ENCODE data around the gene DUOX1.

DUOX1 gene

DNA sequence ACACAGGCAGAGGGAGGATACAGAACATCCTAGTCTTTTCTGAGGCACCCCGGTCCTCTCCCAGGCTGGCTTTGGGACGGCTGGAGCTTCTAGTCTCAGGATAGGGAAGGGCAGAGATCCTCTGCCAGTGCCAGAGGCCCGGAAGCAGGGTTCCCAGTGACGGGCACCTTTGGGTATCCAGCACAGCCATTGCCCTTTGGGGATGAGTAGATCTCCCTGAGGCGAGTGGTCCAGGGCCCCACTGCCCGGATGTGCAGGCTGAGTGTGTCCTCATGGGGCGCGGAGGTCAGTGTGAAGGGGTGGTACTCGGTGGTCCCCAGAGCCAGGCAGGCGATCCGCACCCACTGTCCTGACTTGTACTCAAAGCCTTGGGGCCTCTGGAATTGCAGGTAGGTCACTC lies 34.1 kb upstream of the DUOX1 start:
- Histone ChIP-seq H3K9ac (ENCODE audit: low read length) (no peak overlapping the region), H3K36me3 (ENCODE audit: low read length) (no peaks in the 10 kb centered on the region), H4K20me1 (ENCODE audit: low read depth, low read length) (no peaks in the 10 kb centered on the region), H2AFZ (ENCODE audit: low read depth, low read length, severe bottlenecking) (no peak overlapping the region), H3K9me3 (ENCODE audit: insufficient read depth, low read length) (no peaks in the 10 kb centered on the region), H3K4me3 (ENCODE audit: insufficient read depth, low read length, poor library complexity, severe bottlenecking) (no peak overlapping the region), H3K9me2 (replicated peaks; ENCODE audit: insufficient read depth, low read length) (no peaks in the 10 kb centered on the region), H3K27ac (ENCODE audit: low read depth, low read length) (no peak overlapping the region), H3K4me2 (ENCODE audit: low read depth, low read length, poor library complexity, severe bottlenecking) (no peak overlapping the region), H3K27me3 (ENCODE audit: low read length) (no peaks in the 10 kb centered on the region), H3K79me2 (ENCODE audit: insufficient read depth, low read length) (no peaks in the 10 kb centered on the region), H3F3A (ENCODE audit: insufficient read depth) (no peaks in the 10 kb centered on the region)
- TF ChIP-seq, protein P1, sequence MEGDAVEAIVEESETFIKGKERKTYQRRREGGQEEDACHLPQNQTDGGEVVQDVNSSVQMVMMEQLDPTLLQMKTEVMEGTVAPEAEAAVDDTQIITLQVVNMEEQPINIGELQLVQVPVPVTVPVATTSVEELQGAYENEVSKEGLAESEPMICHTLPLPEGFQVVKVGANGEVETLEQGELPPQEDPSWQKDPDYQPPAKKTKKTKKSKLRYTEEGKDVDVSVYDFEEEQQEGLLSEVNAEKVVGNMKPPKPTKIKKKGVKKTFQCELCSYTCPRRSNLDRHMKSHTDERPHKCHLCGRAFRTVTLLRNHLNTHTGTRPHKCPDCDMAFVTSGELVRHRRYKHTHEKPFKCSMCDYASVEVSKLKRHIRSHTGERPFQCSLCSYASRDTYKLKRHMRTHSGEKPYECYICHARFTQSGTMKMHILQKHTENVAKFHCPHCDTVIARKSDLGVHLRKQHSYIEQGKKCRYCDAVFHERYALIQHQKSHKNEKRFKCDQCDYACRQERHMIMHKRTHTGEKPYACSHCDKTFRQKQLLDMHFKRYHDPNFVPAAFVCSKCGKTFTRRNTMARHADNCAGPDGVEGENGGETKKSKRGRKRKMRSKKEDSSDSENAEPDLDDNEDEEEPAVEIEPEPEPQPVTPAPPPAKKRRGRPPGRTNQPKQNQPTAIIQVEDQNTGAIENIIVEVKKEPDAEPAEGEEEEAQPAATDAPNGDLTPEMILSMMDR (IDR thresholded peaks at IDR 0.05; ENCODE audit: insufficient read depth, low read length, poor library complexity, severe bottlenecking), result no peak
- TF ChIP-seq EZH2phosphoT487 (conservative IDR thresholded peaks at IDR 0.05; ENCODE audit: low read length), result no peak

DNA sequence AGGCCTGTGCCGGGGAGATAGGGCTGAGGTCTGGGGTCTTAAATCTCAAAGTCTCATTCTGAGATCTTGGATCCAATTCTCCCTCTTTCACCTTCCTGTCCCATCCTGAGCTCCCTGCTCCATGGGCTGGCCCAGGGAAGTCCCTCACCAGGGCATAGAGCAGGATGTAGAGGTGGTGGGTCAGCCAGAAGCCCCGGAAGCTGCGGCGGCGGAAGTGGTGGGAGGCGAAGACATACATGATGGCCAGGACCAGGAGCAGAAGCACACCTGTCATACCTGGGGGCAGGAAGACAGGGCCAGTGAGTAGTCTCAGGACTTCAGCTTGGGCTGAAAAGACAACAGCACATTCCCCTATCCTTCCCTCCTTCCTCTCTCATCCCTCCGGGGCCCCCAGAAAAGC lies 32.3 kb upstream of the DUOX1 start:
- H3K4me2 ChIP-seq (ENCODE audit: low read depth, low read length, poor library complexity, severe bottlenecking), result no peak overlapping the region
- H3K36me3 ChIP-seq (ENCODE audit: low read length), result no peaks in the 10 kb centered on the region
- no peaks in the 10 kb centered on the region for H3K9me2 ChIP-seq (replicated peaks; ENCODE audit: insufficient read depth, low read length)
- no peak overlapping the region for H3K9ac ChIP-seq (ENCODE audit: low read length)
- no peaks in the 10 kb centered on the region for H3K27me3 ChIP-seq (ENCODE audit: low read length)
- H3K79me2 ChIP-seq (ENCODE audit: insufficient read depth, low read length), result no peaks in the 10 kb centered on the region
- H4K20me1 ChIP-seq (ENCODE audit: low read depth, low read length), result no peaks in the 10 kb centered on the region
- H3F3A ChIP-seq (ENCODE audit: insufficient read depth), result no peaks in the 10 kb centered on the region
- no peak overlapping the region for H2AFZ ChIP-seq (ENCODE audit: low read depth, low read length, severe bottlenecking)
- no peaks in the 10 kb centered on the region for H3K9me3 ChIP-seq (ENCODE audit: insufficient read depth, low read length)
- TF ChIP-seq, protein P1 (IDR thresholded peaks at IDR 0.05; ENCODE audit: insufficient read depth, low read length, poor library complexity, severe bottlenecking), result no peak
- TF ChIP-seq EZH2phosphoT487 (conservative IDR thresholded peaks at IDR 0.05; ENCODE audit: low read length), result no peak
- no peak overlapping the region for H3K4me3 ChIP-seq (ENCODE audit: insufficient read depth, low read length, poor library complexity, severe bottlenecking)
- no peak overlapping the region for H3K27ac ChIP-seq (ENCODE audit: low read depth, low read length)

DNA sequence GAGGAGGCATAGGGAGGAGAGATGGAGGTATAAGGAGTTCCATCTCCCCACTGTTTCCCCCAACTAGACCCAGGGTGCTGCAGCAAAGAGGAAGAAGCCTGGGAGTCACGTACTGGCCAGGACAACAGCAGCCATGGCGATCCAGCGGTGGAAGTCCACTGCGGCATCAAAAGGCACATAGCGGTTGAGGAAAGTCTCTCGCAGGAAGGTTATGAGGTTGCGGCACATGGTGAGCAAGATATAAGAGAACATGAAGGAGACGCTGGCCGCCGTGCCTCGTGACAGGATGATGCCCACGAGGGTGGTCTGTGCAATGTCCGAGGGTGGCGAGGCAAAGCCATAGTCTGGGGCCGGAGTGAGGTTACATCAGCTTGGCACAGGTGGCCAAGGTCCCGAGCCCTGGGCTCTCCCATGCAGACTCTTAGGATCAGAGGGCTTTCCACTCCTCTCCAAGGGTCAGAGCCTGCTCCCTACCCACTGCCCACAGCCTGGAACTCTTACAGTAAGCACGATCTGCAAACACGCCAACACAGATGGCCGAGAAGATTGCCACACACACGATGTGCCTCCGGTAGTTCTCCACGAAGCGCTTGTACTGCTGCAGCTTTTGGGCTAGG lies 30.1 kb upstream of the DUOX1 start:
- H3K9me3 ChIP-seq (ENCODE audit: insufficient read depth, low read length), result no peaks in the 10 kb centered on the region
- TF ChIP-seq, protein P1 (IDR thresholded peaks at IDR 0.05; ENCODE audit: insufficient read depth, low read length, poor library complexity, severe bottlenecking), result no peak
- no peak for TF ChIP-seq EZH2phosphoT487 (conservative IDR thresholded peaks at IDR 0.05; ENCODE audit: low read length)
- H3K36me3 ChIP-seq (ENCODE audit: low read length), result no peaks in the 10 kb centered on the region
- no peak overlapping the region for H2AFZ ChIP-seq (ENCODE audit: low read depth, low read length, severe bottlenecking)
- no peak overlapping the region for H3K27ac ChIP-seq (ENCODE audit: low read depth, low read length)
- H3F3A ChIP-seq (ENCODE audit: insufficient read depth), result no peaks in the 10 kb centered on the region
- no peak overlapping the region for H3K9ac ChIP-seq (ENCODE audit: low read length)
- H3K4me3 ChIP-seq (ENCODE audit: insufficient read depth, low read length, poor library complexity, severe bottlenecking), result no peak overlapping the region
- no peaks in the 10 kb centered on the region for H3K27me3 ChIP-seq (ENCODE audit: low read length)
- no peaks in the 10 kb centered on the region for H3K79me2 ChIP-seq (ENCODE audit: insufficient read depth, low read length)
- no peaks in the 10 kb centered on the region for H4K20me1 ChIP-seq (ENCODE audit: low read depth, low read length)
- H3K9me2 ChIP-seq (replicated peaks; ENCODE audit: insufficient read depth, low read length), result no peaks in the 10 kb centered on the region
- no peak overlapping the region for H3K4me2 ChIP-seq (ENCODE audit: low read depth, low read length, poor library complexity, severe bottlenecking)

Data from SU-DHL-6 (cell line).